ENCODE data around the gene PON2. TPM values are rescaled to one million over a fixed set of nuclear protein-coding genes. Genes with fewer than 3 reads are reported as not detected.
A peak's percentile ranks its signal among the peaks of the same experiment; 100 is the strongest.

PON2 gene
- total and polyA plus RNA-seq, 2 of the 13 experiments (the other 11 are each of a cell fraction or from before 2014, with no cell fraction given), result 202 to 217 TPM

DNA sequence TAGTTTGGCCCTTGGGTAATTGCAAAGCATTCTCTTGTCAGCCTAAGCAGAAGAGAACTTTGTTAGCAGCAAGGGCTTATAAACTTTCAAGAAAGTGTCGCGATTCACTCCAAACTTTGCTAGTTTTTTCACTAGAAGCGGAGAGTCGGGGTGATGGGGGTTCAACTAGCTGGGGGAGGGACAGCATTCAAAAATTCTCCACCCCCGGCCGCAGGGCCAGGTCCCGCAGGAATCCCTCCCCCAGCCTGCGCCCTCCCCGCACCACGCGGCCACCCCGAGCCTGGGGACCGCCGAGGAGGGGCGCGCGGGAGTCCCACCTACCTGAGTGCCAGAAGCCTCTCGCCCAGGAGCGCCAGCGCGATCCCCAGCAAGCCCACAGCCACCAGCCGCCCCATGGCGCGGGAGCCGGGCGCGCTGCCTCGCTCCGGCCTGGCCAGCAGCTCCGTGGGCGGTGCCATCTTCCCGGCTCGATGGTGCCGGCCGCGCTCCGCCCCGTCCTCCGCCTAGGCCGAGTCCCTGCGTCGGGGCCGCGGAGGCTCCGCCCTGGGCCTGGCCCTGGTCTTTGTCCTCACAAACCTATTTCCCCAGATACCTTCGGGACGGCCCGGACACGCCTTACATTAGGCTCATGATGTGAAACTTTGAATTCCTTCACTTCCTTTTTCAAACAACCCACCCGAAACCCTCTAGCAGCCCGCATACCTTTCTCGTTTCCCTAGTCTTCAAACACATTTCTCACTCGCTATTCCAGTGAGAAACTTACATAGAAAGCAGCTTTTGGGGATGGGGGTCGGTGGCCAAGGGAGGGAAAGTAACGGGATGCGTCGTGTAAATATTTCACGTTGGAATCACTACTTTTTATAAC lies at the start of gene PON2 (continued):
- TF ChIP-seq, protein P1, sequence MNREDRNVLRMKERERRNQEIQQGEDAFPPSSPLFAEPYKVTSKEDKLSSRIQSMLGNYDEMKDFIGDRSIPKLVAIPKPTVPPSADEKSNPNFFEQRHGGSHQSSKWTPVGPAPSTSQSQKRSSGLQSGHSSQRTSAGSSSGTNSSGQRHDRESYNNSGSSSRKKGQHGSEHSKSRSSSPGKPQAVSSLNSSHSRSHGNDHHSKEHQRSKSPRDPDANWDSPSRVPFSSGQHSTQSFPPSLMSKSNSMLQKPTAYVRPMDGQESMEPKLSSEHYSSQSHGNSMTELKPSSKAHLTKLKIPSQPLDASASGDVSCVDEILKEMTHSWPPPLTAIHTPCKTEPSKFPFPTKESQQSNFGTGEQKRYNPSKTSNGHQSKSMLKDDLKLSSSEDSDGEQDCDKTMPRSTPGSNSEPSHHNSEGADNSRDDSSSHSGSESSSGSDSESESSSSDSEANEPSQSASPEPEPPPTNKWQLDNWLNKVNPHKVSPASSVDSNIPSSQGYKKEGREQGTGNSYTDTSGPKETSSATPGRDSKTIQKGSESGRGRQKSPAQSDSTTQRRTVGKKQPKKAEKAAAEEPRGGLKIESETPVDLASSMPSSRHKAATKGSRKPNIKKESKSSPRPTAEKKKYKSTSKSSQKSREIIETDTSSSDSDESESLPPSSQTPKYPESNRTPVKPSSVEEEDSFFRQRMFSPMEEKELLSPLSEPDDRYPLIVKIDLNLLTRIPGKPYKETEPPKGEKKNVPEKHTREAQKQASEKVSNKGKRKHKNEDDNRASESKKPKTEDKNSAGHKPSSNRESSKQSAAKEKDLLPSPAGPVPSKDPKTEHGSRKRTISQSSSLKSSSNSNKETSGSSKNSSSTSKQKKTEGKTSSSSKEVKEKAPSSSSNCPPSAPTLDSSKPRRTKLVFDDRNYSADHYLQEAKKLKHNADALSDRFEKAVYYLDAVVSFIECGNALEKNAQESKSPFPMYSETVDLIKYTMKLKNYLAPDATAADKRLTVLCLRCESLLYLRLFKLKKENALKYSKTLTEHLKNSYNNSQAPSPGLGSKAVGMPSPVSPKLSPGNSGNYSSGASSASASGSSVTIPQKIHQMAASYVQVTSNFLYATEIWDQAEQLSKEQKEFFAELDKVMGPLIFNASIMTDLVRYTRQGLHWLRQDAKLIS (CRISPR knock-in tag; IDR thresholded peaks at IDR 0.05), result peak; percentile 87; the same call in 1 of the 2 replicates
- TF ChIP-seq MAFF (IDR thresholded peaks at IDR 0.05; ENCODE audit: low read depth, low read length) (no peak), ISL2 (CRISPR knock-in tag; IDR thresholded peaks at IDR 0.05) (0 out of 2 replicates have a peak, but pooled peaks have one; percentile 63), TBP (CRISPR knock-in tag; IDR thresholded peaks at IDR 0.05) (no peak), SCMH1 (CRISPR knock-in tag; IDR thresholded peaks at IDR 0.05; ENCODE audit: borderline replicate concordance) (no peak), XBP1 (CRISPR knock-in tag; IDR thresholded peaks at IDR 0.05) (no peak; the same call in 1 of the 2 replicates), ZNF205 (CRISPR knock-in tag; IDR thresholded peaks at IDR 0.05) (peak; percentile 47; the same call in 1 of the 2 replicates), ZFP37 (CRISPR knock-in tag; IDR thresholded peaks at IDR 0.05; ENCODE audit: borderline replicate concordance) (peak; percentile 61; the same call in 1 of the 2 replicates), ZBTB21 (CRISPR knock-in tag; IDR thresholded peaks at IDR 0.05) (no peak; the same call in 1 of the 2 replicates)
- TF ChIP-seq, protein P2, sequence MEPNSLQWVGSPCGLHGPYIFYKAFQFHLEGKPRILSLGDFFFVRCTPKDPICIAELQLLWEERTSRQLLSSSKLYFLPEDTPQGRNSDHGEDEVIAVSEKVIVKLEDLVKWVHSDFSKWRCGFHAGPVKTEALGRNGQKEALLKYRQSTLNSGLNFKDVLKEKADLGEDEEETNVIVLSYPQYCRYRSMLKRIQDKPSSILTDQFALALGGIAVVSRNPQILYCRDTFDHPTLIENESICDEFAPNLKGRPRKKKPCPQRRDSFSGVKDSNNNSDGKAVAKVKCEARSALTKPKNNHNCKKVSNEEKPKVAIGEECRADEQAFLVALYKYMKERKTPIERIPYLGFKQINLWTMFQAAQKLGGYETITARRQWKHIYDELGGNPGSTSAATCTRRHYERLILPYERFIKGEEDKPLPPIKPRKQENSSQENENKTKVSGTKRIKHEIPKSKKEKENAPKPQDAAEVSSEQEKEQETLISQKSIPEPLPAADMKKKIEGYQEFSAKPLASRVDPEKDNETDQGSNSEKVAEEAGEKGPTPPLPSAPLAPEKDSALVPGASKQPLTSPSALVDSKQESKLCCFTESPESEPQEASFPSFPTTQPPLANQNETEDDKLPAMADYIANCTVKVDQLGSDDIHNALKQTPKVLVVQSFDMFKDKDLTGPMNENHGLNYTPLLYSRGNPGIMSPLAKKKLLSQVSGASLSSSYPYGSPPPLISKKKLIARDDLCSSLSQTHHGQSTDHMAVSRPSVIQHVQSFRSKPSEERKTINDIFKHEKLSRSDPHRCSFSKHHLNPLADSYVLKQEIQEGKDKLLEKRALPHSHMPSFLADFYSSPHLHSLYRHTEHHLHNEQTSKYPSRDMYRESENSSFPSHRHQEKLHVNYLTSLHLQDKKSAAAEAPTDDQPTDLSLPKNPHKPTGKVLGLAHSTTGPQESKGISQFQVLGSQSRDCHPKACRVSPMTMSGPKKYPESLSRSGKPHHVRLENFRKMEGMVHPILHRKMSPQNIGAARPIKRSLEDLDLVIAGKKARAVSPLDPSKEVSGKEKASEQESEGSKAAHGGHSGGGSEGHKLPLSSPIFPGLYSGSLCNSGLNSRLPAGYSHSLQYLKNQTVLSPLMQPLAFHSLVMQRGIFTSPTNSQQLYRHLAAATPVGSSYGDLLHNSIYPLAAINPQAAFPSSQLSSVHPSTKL (CRISPR knock-in tag; IDR thresholded peaks at IDR 0.05), result peak; percentile 75
- TF ChIP-seq, protein P3, sequence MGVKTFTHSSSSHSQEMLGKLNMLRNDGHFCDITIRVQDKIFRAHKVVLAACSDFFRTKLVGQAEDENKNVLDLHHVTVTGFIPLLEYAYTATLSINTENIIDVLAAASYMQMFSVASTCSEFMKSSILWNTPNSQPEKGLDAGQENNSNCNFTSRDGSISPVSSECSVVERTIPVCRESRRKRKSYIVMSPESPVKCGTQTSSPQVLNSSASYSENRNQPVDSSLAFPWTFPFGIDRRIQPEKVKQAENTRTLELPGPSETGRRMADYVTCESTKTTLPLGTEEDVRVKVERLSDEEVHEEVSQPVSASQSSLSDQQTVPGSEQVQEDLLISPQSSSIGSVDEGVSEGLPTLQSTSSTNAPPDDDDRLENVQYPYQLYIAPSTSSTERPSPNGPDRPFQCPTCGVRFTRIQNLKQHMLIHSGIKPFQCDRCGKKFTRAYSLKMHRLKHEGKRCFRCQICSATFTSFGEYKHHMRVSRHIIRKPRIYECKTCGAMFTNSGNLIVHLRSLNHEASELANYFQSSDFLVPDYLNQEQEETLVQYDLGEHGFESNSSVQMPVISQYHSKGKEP (CRISPR knock-in tag; IDR thresholded peaks at IDR 0.05), result 0 out of 2 replicates have a peak, but pooled peaks have one; percentile 55
- TF ChIP-seq, protein P4, sequence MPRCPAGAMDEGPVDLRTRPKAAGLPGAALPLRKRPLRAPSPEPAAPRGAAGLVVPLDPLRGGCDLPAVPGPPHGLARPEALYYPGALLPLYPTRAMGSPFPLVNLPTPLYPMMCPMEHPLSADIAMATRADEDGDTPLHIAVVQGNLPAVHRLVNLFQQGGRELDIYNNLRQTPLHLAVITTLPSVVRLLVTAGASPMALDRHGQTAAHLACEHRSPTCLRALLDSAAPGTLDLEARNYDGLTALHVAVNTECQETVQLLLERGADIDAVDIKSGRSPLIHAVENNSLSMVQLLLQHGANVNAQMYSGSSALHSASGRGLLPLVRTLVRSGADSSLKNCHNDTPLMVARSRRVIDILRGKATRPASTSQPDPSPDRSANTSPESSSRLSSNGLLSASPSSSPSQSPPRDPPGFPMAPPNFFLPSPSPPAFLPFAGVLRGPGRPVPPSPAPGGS (CRISPR knock-in tag; IDR thresholded peaks at IDR 0.05), result peak; percentile 77
- TF ChIP-seq, protein P5, sequence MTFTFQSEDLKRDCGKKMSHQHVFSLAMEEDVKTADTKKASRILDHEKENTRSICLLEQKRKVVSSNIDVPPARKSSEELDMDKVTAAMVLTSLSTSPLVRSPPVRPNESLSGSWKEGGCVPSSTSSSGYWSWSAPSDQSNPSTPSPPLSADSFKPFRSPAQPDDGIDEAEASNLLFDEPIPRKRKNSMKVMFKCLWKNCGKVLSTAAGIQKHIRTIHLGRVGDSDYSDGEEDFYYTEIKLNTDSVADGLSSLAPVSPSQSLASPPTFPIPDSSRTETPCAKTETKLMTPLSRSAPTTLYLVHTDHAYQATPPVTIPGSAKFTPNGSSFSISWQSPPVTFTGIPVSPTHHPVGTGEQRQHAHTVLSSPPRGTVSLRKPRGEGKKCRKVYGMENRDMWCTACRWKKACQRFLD (CRISPR knock-in tag; IDR thresholded peaks at IDR 0.05; ENCODE audit: borderline replicate concordance), result peak; percentile 84; the same call in 1 of the 2 replicates

All from HepG2 (cell line).